ENCODE measurements around the gene LPIN3.

The LPIN3 gene

GRCh38 chr20:41367393-41367695 lies 26.7 kb downstream of the LPIN3 start:
- DNase-seq, result no peak

- DNase-seq, result no peak
Measured at GRCh38 chr20:41367956-41368355, 27.3 kb downstream of the LPIN3 start.

GRCh38 chr20:41369673-41370072 lies 29.1 kb downstream of the LPIN3 start:
- no peak for DNase-seq

- no peak for DNase-seq
Measured at GRCh38 chr20:41370176-41370575, 29.6 kb downstream of the LPIN3 start.

GRCh38 chr20:41371371-41371770 lies 30.8 kb downstream of the LPIN3 start:
- no peak for DNase-seq

- DNase-seq, result no peak
Measured at GRCh38 chr20:41373251-41373783, 32.7 kb downstream of the LPIN3 start.

GRCh38 chr20:41373931-41374920 lies 33.6 kb downstream of the LPIN3 start:
- DNase-seq, result no peak

- no peak for DNase-seq
Measured at GRCh38 chr20:41375846-41376245, 35.2 kb downstream of the LPIN3 start.

- no peak for DNase-seq
Measured at GRCh38 chr20:41376349-41376748, 35.7 kb downstream of the LPIN3 start.

- DNase-seq, result no peak
Measured at GRCh38 chr20:41377275-41377674, 36.7 kb downstream of the LPIN3 start.

GRCh38 chr20:41379551-41379950 lies 38.9 kb downstream of the LPIN3 start:
- no peak for DNase-seq

- DNase-seq, result no peak
Measured at GRCh38 chr20:41380551-41381193, 40.1 kb downstream of the LPIN3 start.

GRCh38 chr20:41382791-41383305 lies 42.2 kb downstream of the LPIN3 start:
- no peak for DNase-seq

- DNase-seq, result no peak
Measured at GRCh38 chr20:41386502-41387427, 46.1 kb downstream of the LPIN3 start.

GRCh38 chr20:41387444-41387851 lies 46.8 kb downstream of the LPIN3 start:
- no peak for DNase-seq

GRCh38 chr20:41390889-41391288 lies 50.3 kb downstream of the LPIN3 start:
- DNase-seq, result no peak

- no peak for DNase-seq
Measured at GRCh38 chr20:41391587-41392001, 51.0 kb downstream of the LPIN3 start.

GRCh38 chr20:41392295-41392694 lies 51.7 kb downstream of the LPIN3 start:
- no peak for DNase-seq

GRCh38 chr20:41392871-41393704 lies 52.5 kb downstream of the LPIN3 start:
- DNase-seq, result no peak

GRCh38 chr20:41393705-41394066 lies 53.1 kb downstream of the LPIN3 start:
- no peak for DNase-seq

- DNase-seq, result no peak
Measured at GRCh38 chr20:41394081-41394480, 53.5 kb downstream of the LPIN3 start.
